ENCODE data around the gene PEX6. TPM values are rescaled to one million over a fixed set of nuclear protein-coding genes. Genes with fewer than 3 reads are reported as not detected.

The PEX6 gene
- total and polyA plus RNA-seq, 2 of the 13 experiments (the other 11 are each of a cell fraction or from before 2014, with no cell fraction given) = 5.1 to 6.7 TPM

- TF ChIP-seq, protein P1, sequence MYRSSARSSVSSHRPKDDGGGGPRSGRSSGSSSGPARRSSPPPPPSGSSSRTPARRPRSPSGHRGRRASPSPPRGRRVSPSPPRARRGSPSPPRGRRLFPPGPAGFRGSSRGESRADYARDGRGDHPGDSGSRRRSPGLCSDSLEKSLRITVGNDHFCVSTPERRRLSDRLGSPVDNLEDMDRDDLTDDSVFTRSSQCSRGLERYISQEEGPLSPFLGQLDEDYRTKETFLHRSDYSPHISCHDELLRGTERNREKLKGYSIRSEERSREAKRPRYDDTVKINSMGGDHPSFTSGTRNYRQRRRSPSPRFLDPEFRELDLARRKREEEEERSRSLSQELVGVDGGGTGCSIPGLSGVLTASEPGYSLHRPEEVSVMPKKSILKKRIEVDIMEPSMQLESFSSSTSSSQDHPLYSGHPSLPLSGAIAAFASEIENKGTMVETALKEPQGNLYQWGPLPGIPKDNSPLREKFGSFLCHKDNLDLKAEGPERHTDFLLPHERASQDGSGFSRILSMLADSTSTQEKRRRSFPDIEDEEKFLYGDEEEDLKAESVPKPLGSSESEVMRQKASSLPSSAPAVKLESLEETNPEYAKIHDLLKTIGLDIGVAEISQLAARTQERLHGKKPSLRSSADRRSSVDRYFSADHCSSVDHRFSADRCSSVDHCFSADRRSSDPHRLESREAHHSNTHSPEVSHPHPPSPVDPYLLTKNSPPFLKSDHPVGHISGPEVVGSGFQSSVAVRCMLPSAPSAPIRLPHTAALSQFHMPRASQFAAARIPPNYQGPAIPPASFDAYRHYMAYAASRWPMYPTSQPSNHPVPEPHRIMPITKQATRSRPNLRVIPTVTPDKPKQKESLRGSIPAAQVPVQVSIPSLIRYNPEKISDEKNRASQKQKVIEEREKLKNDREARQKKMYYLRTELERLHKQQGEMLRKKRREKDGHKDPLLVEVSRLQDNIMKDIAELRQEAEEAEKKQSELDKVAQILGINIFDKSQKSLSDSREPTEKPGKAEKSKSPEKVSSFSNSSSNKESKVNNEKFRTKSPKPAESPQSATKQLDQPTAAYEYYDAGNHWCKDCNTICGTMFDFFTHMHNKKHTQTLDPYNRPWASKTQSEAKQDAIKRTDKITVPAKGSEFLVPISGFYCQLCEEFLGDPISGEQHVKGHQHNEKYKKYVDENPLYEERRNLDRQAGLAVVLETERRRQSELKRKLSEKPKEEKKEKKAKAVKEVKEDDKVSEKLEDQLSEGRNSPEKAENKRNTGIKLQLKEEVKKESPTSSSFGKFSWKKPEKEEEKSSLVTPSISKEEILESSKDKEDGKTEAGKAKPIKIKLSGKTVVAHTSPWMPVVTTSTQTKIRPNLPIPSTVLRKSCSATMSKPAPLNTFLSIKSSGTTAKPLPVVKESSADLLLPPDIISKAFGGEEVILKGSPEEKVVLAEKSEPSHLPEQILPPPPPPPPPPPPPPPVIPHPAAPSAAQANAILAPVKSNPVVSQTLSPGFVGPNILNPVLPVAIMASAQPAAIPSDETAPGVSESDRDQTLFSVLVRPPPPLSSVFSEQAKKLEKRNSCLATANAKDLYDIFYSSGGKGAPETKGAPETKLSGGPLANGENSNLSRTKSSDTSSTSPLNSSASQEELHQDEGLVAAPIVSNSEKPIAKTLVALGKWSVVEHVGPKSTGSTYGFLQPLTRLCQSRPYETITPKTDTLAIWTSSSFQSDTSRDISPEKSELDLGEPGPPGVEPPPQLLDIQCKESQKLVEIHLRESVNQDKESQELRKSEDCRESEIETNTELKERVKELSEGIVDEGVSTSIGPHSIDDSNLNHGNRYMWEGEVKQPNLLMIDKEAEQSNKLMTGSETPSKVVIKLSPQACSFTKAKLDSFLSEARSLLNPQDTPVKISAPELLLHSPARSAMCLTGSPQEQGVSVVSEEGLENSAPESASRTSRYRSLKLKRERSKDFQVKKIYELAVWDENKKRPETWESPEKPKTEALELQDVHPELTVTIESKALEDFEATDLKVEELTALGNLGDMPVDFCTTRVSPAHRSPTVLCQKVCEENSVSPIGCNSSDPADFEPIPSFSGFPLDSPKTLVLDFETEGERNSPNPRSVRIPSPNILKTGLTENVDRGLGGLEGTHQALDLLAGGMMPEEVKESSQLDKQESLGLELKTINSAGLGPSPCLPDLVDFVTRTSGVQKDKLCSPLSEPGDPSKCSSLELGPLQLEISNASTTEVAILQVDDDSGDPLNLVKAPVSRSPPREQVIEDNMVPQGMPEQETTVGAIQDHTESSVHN (CRISPR knock-in tag; IDR thresholded peaks at IDR 0.05) = no peak
- TF ChIP-seq MIER3 (CRISPR knock-in tag; IDR thresholded peaks at IDR 0.05; ENCODE audit: borderline replicate concordance) (peak; percentile 65; the same call in 1 of the 2 replicates), NFYB (CRISPR knock-in tag; IDR thresholded peaks at IDR 0.05) (peak; percentile 53), ZNF367 (CRISPR knock-in tag; IDR thresholded peaks at IDR 0.05; ENCODE audit: borderline replicate concordance) (no peak), NCOA5 (CRISPR knock-in tag; IDR thresholded peaks at IDR 0.05) (no peak), ZNF251 (CRISPR knock-in tag; IDR thresholded peaks at IDR 0.05) (no peak), ZFP37 (CRISPR knock-in tag; IDR thresholded peaks at IDR 0.05; ENCODE audit: borderline replicate concordance) (no peak), GFI1 (CRISPR knock-in tag; IDR thresholded peaks at IDR 0.05; ENCODE audit: borderline replicate concordance) (peak; percentile 52; the same call in 1 of the 2 replicates), ZNF687 (CRISPR knock-in tag; IDR thresholded peaks at IDR 0.05) (peak; percentile 81), MIXL1 (CRISPR knock-in tag; IDR thresholded peaks at IDR 0.05) (peak; percentile 66; the same call in 1 of the 2 replicates), POLR2AphosphoS5 (IDR thresholded peaks at IDR 0.05; ENCODE audit: low read depth, low read length) (peak; percentile 70), RBM39 (IDR thresholded peaks at IDR 0.05; ENCODE audit: low read depth, low read length, poor library complexity, severe bottlenecking) (peak; percentile 62)
- TF ChIP-seq, protein P2, sequence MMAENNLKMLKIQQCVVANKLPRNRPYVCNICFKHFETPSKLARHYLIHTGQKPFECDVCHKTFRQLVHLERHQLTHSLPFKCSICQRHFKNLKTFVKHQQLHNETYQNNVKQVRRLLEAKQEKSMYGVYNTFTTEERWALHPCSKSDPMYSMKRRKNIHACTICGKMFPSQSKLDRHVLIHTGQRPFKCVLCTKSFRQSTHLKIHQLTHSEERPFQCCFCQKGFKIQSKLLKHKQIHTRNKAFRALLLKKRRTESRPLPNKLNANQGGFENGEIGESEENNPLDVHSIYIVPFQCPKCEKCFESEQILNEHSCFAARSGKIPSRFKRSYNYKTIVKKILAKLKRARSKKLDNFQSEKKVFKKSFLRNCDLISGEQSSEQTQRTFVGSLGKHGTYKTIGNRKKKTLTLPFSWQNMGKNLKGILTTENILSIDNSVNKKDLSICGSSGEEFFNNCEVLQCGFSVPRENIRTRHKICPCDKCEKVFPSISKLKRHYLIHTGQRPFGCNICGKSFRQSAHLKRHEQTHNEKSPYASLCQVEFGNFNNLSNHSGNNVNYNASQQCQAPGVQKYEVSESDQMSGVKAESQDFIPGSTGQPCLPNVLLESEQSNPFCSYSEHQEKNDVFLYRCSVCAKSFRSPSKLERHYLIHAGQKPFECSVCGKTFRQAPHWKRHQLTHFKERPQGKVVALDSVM (CRISPR knock-in tag; IDR thresholded peaks at IDR 0.05) = peak; percentile 73
- TF ChIP-seq, protein P3, sequence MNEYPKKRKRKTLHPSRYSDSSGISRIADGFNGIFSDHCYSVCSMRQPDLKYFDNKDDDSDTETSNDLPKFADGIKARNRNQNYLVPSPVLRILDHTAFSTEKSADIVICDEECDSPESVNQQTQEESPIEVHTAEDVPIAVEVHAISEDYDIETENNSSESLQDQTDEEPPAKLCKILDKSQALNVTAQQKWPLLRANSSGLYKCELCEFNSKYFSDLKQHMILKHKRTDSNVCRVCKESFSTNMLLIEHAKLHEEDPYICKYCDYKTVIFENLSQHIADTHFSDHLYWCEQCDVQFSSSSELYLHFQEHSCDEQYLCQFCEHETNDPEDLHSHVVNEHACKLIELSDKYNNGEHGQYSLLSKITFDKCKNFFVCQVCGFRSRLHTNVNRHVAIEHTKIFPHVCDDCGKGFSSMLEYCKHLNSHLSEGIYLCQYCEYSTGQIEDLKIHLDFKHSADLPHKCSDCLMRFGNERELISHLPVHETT (CRISPR knock-in tag; conservative IDR thresholded peaks at IDR 0.05) = peak; percentile 65
These were observed 35.0 kb upstream of the PEX6 start, which contains the start of the genes KLHDC3 and MEA1 (continued) for GRCh38 chr6:43013843-43014433.

All from HepG2 (cell line).